ENCODE data around the gene LRRC75A. TPM values are rescaled to one million over a fixed set of nuclear protein-coding genes. Genes with fewer than 3 reads are reported as not detected.
A peak's percentile ranks its signal among the peaks of the same experiment; 100 is the strongest.
"Not testable (repeated sequence)": the region's sequence is repeated elsewhere in the genome, so short reads cannot be mapped to it uniquely, and the experiment has no call there.

LRRC75A gene
- total and polyA plus RNA-seq, 2 of the 13 experiments (the other 11 are each of a cell fraction or from before 2014, with no cell fraction given), result 0.03 TPM; not detected in 1

GRCh38 chr17:16395887-16396286 is 96.1 kb downstream of the LRRC75A start:
- BruUV-seq (replicated peaks); H3K9me3 ChIP-seq (ENCODE audit: low read length); in situ Hi-C loops (cut with HindIII; ENCODE audit: extremely low pct_ligation_motif_present, low pct_unique_long_range_greater_than_20kb); H4K20me1 ChIP-seq (ENCODE audit: insufficient read depth, low read length); H3K4me2 ChIP-seq (ENCODE audit: low read depth, low read length); DNase-seq (ENCODE audit: low spot score); FAIRE-seq; H3K27ac ChIP-seq (ENCODE audit: extremely low read length, insufficient read depth, low read length); H3K27me3 ChIP-seq (ENCODE audit: control insufficient read depth in 1 of 2, insufficient read depth in 2 of 2, low read length in 2 of 2); H3K79me2 ChIP-seq (ENCODE audit: insufficient read depth, low read length); ATAC-seq; H2AFZ ChIP-seq (ENCODE audit: low read length); H3K4me3 ChIP-seq (replicated peaks in 1 of 3; ENCODE audit: insufficient read depth in 1 of 3, low read depth in 2 of 3, low read length in 3 of 3); H3K36me3 ChIP-seq (replicated peaks in 1 of 2; ENCODE audit: control insufficient read depth in 1 of 2, insufficient read depth in 2 of 2, low read length in 2 of 2); H3K9ac ChIP-seq (ENCODE audit: insufficient read depth, low read depth, low read length); CTCF ChIA-PET (ENCODE audit: low intra/inter-chr PET ratio, low total read pairs): not testable (repeated sequence)
- peaks cover 51% of the 10 kb centered on the region for H3K4me1 ChIP-seq (ENCODE audit: insufficient read depth, low read length)
- WGBS (ENCODE audit: low lambda C conversion rate), result 55% methylated on average over 4 of the region's 4 CpGs
- intact Hi-C loops (cut with micrococcal nuclease; ENCODE audit: unreplicated experiment), result loop anchor here (5.0 kb wide), 1 partner anchor 399 kb away; the partner anchor contains the start of genes TTC19 and ZSWIM7
- peak; percentile 20; the same call in 1 of the 2 replicates for TF ChIP-seq RAD51 (IDR thresholded peaks at IDR 0.05; ENCODE audit: borderline replicate concordance)
- POLR2A ChIA-PET, result interaction anchor here (1.3 to 1.8 kb wide), 2 partner anchors 15 to 140 kb away, joined by 3 to 7 read pairs; partner anchors contain the start of gene UBB

GRCh38 chr17:16392491-16392890 is 99.5 kb downstream of the LRRC75A start:
- H3K79me2 ChIP-seq (ENCODE audit: insufficient read depth, low read length); H3K9ac ChIP-seq (ENCODE audit: insufficient read depth, low read depth, low read length); H4K20me1 ChIP-seq (ENCODE audit: insufficient read depth, low read length); H3K36me3 ChIP-seq (replicated peaks in 1 of 2; ENCODE audit: control insufficient read depth in 1 of 2, insufficient read depth in 2 of 2, low read length in 2 of 2); ATAC-seq; DNase-seq (ENCODE audit: low spot score); in situ Hi-C loops (cut with HindIII; ENCODE audit: extremely low pct_ligation_motif_present, low pct_unique_long_range_greater_than_20kb); intact Hi-C loops (cut with micrococcal nuclease; ENCODE audit: unreplicated experiment); H3K4me3 ChIP-seq (replicated peaks in 1 of 3; ENCODE audit: insufficient read depth in 1 of 3, low read depth in 2 of 3, low read length in 3 of 3); H3K27ac ChIP-seq (ENCODE audit: extremely low read length, insufficient read depth, low read length); H3K27me3 ChIP-seq (ENCODE audit: control insufficient read depth in 1 of 2, insufficient read depth in 2 of 2, low read length in 2 of 2); H3K9me3 ChIP-seq (ENCODE audit: low read length); H3K4me2 ChIP-seq (ENCODE audit: low read depth, low read length); BruUV-seq (replicated peaks); CTCF ChIA-PET (ENCODE audit: low intra/inter-chr PET ratio, low total read pairs); FAIRE-seq; H2AFZ ChIP-seq (ENCODE audit: low read length): not testable (repeated sequence)
- POLR2A ChIA-PET, result interaction anchor here (0.6 to 1.4 kb wide), 2 partner anchors 12 to 40 kb away, joined by 3 to 4 read pairs; partner anchors contain the start of gene UBB
- peaks cover 24% of the 10 kb centered on the region for H3K4me1 ChIP-seq (ENCODE audit: insufficient read depth, low read length)
- WGBS (ENCODE audit: low lambda C conversion rate), result 95% methylated on average over 11 of the region's 11 CpGs

Small RNA genes within 50 kb of the gene (small RNA-seq; reads per million reads assigned to genes)
- gene SNORD49A (ENCODE audit: insufficient read depth in 2 of 3, insufficient read length in 3 of 3, low read depth in 2 of 3, low replicate concordance in 1 of 3), result 0 reads per million in 3 experiments
- gene SNORD65 (ENCODE audit: insufficient read depth in 2 of 3, insufficient read length in 3 of 3, low read depth in 2 of 3, low replicate concordance in 1 of 3), result 0 reads per million in 3 experiments

Other genes starting within 250 kb of the LRRC75A start
- 216 and 292 TPM in 2 replicates for gene CENPV, start 138.7 kb downstream of the LRRC75A start, total RNA-seq (2016; rRNA removed; fragmentation: Illumina TruSeq; extraction: Trizol)
- gene CENPV, start 138.7 kb downstream of the LRRC75A start, polyA plus RNA-seq (2011; rRNA removed), result 159 and 193 TPM in 2 replicates
- gene UBB, start 111.1 kb downstream of the LRRC75A start, total RNA-seq (2016; rRNA removed; fragmentation: Illumina TruSeq; extraction: Trizol), result 2,066 and 2,598 TPM in 2 replicates
- gene UBB, start 111.1 kb downstream of the LRRC75A start, polyA plus RNA-seq (2011; rRNA removed), result 1,130 and 1,263 TPM in 2 replicates
- gene TRPV2, start 76.6 kb downstream of the LRRC75A start, total RNA-seq (2016; rRNA removed; fragmentation: Illumina TruSeq; extraction: Trizol), result 7.3 and 13.6 TPM in 2 replicates
- 21.3 and 37.6 TPM in 2 replicates for gene TRPV2, start 76.6 kb downstream of the LRRC75A start, polyA plus RNA-seq (2011; rRNA removed)
- gene ZNF287, start 77.0 kb upstream of the LRRC75A start, total RNA-seq (2016; rRNA removed; fragmentation: Illumina TruSeq; extraction: Trizol), result 0.06 TPM in 1 of 2 replicates, not detected in the other
- gene ZNF287, start 77.0 kb upstream of the LRRC75A start, polyA plus RNA-seq (2011; rRNA removed), result 0.04 and 0.21 TPM in 2 replicates
- gene ZNF624, start 161.7 kb upstream of the LRRC75A start, total RNA-seq (2016; rRNA removed; fragmentation: Illumina TruSeq; extraction: Trizol), result 3.5 and 4.3 TPM in 2 replicates
- gene ZNF624, start 161.7 kb upstream of the LRRC75A start, polyA plus RNA-seq (2011; rRNA removed), result 0.67 and 0.75 TPM in 2 replicates
- gene CCDC144A, start 198.0 kb upstream of the LRRC75A start, total RNA-seq (2016; rRNA removed; fragmentation: Illumina TruSeq; extraction: Trizol), result 0.09 TPM in 1 of 2 replicates, not detected in the other
- not detected in 2 replicates for gene CCDC144A, start 198.0 kb upstream of the LRRC75A start, polyA plus RNA-seq (2011; rRNA removed)